C4-2B (cell line): ENCODE results near the gene RBAK.

Experiments used
- H3K27ac ChIP-seq: fragments of 450-650 bp; 2 replicates; pipeline ENCODE4 v1.5.1; 2017
- ZFX ChIP-seq: fragments of 450-650 bp; IDR thresholded peaks from 2 replicates; pipeline ENCODE4 v1.6.1; 2017
- TF ChIP-seq, protein P1 (sequence below): fragments of 450-650 bp; conservative IDR thresholded peaks from 2 replicates; pipeline ENCODE4 v1.5.1; 2017; ENCODE audit warnings: mild to moderate bottlenecking

RBAK gene

DNA sequence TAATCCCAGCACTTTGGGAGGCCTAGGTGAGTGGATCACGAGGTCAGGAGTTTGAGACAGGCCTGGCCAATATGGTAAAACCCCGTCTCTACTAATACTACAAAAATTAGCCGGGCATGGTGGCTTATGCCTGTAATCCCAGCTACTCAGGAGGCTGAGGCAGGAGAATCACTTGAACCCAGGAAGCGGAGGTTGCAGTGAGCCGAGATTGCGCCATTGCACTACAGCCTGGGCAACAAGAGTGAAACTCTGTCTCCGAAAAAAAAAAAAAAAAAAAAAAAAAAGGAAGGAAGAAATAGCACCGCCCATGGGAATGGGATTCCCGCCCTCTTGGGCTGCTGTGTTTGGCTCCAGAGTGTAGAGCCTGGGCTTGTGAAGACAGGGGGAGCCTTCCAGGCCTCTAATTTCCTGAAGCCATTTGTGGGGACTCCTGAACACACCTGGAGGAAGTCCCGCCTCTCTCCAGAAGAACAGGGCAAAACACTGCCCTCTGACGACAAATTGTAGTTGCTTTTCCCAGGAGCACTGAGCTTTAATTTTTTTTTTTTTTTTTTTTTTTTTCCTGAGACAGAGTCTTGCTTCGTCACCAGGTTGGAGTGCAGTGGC, 42.7 kb downstream of the RBAK start:
- TF ChIP-seq, protein P1, sequence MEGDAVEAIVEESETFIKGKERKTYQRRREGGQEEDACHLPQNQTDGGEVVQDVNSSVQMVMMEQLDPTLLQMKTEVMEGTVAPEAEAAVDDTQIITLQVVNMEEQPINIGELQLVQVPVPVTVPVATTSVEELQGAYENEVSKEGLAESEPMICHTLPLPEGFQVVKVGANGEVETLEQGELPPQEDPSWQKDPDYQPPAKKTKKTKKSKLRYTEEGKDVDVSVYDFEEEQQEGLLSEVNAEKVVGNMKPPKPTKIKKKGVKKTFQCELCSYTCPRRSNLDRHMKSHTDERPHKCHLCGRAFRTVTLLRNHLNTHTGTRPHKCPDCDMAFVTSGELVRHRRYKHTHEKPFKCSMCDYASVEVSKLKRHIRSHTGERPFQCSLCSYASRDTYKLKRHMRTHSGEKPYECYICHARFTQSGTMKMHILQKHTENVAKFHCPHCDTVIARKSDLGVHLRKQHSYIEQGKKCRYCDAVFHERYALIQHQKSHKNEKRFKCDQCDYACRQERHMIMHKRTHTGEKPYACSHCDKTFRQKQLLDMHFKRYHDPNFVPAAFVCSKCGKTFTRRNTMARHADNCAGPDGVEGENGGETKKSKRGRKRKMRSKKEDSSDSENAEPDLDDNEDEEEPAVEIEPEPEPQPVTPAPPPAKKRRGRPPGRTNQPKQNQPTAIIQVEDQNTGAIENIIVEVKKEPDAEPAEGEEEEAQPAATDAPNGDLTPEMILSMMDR = peak; percentile 29
- peak overlapping the region; percentile 17; the same call in 1 of the 2 replicates for H3K27ac ChIP-seq

DNA sequence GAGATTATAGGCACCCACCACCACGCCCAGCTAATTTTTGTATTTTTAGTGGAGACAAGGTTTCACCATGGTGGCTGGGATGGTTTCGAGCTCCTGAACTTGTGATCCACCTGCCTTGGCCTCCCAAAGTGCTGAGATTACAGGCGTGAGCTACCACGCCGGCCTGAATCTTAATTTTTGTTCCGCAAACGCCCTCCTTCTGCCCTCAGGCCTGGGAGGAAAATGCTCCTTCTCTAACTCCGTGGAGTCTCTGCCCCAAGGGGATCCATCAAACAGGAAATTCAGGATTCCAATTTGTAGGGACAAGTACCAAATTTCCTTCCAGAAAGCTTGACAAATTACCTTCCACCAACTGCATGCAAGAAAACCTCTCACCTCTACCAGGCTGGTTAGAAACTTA, 43.2 kb downstream of the RBAK start:
- TF ChIP-seq, protein P1 = peak; percentile 14; the same call in 1 of the 2 replicates
- TF ChIP-seq ZFX = no peak
- peak overlapping the region; percentile 17; the same call in 1 of the 2 replicates for H3K27ac ChIP-seq

DNA sequence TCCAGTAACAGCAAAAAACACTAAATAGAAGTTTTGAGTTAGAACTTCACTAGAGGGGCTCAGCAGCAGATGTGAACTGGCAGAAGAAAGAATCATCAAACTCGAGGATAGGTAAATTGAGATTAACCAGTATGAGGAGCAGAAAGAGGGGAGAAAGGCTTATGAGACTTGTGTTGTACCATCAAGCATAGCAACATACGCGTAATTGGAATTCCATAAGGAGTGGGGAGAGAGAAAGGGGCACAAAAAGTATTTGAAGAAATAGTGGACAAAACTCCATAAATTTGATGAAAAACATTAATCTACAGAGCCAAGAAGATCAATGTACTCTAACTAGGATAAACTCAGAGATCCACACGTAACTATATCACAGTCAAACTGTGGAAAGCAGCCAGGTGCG, 48.3 kb downstream of the RBAK start:
- no peak overlapping the region for H3K27ac ChIP-seq
- TF ChIP-seq ZFX = no peak
- TF ChIP-seq, protein P1 = no peak

DNA sequence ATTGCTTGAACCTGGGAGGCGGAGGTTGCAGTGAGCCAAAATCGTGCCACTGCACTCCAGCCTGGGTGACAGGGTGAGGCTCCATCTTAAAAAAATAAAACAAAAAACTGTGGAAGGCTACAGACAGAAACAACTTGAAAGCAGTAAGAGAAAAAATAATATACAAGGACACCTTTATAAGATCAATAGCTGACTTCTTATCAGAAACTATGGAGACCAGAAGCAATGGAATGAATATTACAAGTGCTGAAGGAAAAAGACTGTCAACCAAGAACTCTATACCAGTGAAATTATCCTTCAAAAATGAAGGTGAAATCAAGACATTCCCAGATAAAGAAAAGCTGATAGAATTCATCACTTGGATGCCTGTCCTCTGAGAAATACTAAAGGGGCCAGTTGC, 49.0 kb downstream of the RBAK start:
- no peak for TF ChIP-seq ZFX
- TF ChIP-seq, protein P1 = no peak
- H3K27ac ChIP-seq = no peak overlapping the region

DNA sequence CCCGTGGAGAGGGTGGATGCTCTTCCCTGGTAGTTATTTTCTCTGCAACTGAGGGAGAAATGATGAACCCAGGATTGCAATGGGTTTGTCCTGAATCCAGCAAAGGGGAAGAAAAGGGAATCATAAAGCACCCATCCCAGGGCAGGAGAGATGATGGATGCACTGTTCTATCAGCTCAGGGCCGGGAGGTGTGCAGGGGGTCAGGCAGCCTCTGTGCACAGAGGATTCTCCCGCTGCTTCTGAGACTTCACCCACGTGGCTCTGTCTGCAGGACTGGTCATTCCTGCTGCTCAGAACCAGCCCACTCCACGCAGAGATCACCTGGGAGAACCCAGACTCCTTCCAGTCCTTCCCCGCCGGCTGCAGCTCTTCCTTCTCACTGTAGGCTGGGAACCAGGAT, 70.7 kb downstream of the RBAK start:
- H3K27ac ChIP-seq = no peak overlapping the region
- TF ChIP-seq, protein P1 = no peak
- no peak for TF ChIP-seq ZFX

DNA sequence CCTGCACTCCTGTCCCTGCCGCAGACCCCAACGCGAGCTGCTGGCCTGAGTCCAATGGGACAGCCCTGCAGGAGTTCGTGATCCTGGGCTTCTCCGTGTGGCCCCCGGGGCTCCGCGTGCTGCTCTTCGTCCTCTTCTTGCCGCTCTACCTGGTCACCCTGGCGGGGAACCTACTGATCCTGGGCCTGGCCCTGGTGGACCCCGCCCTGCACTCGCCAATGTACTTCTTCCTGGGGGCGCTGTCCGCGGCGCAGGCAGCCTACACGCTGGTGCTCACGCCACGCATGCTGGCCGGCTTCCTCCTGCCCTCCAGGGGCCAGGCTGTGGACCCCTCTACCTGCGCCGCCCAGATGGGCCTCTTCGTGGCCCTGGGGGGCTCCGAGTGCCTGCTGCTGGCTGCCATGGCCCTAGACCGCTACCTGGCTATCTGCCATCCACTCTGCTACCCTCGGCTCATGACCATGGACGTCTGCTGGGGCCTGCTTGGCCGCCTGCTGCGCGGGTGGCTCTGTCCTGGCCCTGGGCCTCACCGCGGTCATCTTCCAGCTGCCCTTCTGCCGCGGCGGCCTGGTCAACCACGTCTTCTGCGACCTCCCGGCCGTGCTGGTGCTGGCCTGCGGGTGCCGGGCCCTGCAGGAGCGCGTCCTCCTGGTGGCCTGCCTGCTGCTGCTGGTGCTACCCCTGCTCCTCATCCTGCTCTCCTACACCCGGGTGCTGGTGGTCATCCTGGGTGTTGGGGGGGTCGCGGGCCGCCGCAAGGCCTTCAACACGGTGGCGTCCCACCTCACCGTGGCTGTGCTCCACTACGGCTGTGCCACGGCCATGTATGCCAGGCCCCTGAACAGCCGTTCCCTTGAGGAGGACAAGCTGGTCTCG, 71.7 kb downstream of the RBAK start:
- TF ChIP-seq, protein P1 = no peak
- H3K27ac ChIP-seq = no peak overlapping the region
